NB4 (cell line): ENCODE results near the gene PLEKHG4B.

Experiments
- DNase-seq: peaks from one replicate; pipeline ENCODE4 v3.0.0; 2010; ENCODE audit warnings: low read depth
- H3K4me3 ChIP-seq: one replicate; pipeline ENCODE4 v1.5.1; 2011; ENCODE audit warnings: mild to moderate bottlenecking, low read depth, low read length, moderate library complexity
- MYC ChIP-seq: IDR thresholded peaks from 2 replicates; pipeline ENCODE4 v1.6.1; 2011; ENCODE audit warnings: low read depth, low read length
- POLR2A ChIP-seq: IDR thresholded peaks from 2 replicates; pipeline ENCODE4 v1.6.1; 2011; ENCODE audit warnings: mild to moderate bottlenecking; ENCODE audit not compliant: insufficient read length; ENCODE audit errors: extremely low read depth
- TF ChIP-seq, protein P1 (sequence below): IDR thresholded peaks from 2 replicates; pipeline ENCODE4 v1.6.1; 2011; ENCODE audit warnings: low read depth, low read length
- TF ChIP-seq, protein P2 (sequence below): IDR thresholded peaks from one replicate; pipeline ENCODE4 v1.5.1; 2012; ENCODE audit warnings: low read depth, low read length

Gene PLEKHG4B

DNA sequence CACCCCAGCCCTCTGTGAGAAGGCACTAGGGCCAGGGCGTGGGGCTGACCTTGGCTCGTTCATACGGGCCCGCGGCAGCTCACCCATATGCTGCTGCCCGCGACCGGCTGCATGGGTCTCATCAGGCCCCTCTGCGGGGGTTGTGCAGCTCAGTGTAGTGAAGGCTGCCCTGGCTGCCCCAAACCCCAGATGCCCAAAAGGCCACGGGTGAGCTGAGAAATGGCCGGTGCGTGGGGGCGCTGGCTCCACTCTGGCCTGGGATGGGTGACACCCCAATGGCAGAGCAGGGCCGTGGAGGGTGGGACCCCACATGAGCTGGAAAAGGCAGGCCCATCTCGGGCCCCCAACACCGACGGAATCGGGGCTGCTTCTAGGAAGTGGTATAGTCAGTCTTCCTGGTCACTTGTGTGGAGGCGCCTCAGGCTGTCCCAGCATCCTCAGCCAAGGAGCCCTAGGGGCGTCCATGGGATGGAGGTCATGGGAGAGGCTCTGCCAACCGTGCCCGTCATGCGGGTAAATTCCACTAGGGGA is 79.9 kb downstream of the PLEKHG4B start:
- no peak overlapping the region for H3K4me3 ChIP-seq
- no peak for DNase-seq
- no peak for TF ChIP-seq MYC
- TF ChIP-seq, protein P1, sequence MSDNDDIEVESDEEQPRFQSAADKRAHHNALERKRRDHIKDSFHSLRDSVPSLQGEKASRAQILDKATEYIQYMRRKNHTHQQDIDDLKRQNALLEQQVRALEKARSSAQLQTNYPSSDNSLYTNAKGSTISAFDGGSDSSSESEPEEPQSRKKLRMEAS = no peak
- TF ChIP-seq, protein P2, sequence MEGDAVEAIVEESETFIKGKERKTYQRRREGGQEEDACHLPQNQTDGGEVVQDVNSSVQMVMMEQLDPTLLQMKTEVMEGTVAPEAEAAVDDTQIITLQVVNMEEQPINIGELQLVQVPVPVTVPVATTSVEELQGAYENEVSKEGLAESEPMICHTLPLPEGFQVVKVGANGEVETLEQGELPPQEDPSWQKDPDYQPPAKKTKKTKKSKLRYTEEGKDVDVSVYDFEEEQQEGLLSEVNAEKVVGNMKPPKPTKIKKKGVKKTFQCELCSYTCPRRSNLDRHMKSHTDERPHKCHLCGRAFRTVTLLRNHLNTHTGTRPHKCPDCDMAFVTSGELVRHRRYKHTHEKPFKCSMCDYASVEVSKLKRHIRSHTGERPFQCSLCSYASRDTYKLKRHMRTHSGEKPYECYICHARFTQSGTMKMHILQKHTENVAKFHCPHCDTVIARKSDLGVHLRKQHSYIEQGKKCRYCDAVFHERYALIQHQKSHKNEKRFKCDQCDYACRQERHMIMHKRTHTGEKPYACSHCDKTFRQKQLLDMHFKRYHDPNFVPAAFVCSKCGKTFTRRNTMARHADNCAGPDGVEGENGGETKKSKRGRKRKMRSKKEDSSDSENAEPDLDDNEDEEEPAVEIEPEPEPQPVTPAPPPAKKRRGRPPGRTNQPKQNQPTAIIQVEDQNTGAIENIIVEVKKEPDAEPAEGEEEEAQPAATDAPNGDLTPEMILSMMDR = no peak
- TF ChIP-seq POLR2A = no peak

DNA sequence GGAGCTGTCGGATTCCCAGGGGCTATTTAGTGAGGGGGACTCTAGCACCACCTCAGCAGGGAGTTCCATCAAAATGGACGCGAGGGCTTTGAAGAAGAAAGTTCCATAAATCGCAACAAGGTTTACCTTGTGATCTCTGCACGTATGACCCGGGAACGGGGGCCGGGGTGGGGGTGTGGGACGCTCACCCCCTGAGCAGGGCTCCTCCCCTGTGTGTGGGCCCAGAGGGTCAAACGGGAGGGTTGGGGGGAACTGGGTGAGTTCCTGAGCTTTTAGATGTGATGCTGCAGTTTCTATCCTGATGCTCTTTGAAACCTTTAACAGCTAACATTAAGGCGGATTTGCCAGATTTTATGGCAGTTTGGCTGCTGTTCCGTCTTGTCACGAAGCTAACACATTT is 80.5 kb downstream of the PLEKHG4B start:
- no peak overlapping the region for H3K4me3 ChIP-seq
- DNase-seq = no peak
- no peak for TF ChIP-seq POLR2A
- no peak for TF ChIP-seq MYC
- TF ChIP-seq, protein P1 = no peak

DNA sequence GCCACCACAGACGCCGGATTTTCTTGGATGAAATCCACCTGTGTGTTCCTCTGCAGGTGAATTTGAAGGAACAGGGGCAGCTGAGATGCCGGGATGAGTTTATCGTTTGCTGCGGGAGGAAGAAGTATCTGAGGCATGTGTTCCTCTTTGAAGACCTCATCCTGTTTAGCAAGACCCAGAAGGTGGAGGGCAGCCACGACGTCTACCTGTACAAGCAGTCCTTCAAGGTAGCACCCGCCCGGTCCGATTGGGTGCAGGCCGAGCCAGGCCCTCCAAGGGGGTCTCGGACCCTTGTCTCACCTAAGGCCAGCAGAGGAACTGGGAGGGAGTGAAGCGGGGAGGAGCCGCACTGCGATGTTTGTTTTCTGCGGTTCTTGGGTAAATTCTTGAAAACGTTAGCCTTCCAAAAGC is 80.9 kb downstream of the PLEKHG4B start:
- DNase-seq = no peak
- TF ChIP-seq, protein P2 = no peak
- no peak for TF ChIP-seq MYC

DNA sequence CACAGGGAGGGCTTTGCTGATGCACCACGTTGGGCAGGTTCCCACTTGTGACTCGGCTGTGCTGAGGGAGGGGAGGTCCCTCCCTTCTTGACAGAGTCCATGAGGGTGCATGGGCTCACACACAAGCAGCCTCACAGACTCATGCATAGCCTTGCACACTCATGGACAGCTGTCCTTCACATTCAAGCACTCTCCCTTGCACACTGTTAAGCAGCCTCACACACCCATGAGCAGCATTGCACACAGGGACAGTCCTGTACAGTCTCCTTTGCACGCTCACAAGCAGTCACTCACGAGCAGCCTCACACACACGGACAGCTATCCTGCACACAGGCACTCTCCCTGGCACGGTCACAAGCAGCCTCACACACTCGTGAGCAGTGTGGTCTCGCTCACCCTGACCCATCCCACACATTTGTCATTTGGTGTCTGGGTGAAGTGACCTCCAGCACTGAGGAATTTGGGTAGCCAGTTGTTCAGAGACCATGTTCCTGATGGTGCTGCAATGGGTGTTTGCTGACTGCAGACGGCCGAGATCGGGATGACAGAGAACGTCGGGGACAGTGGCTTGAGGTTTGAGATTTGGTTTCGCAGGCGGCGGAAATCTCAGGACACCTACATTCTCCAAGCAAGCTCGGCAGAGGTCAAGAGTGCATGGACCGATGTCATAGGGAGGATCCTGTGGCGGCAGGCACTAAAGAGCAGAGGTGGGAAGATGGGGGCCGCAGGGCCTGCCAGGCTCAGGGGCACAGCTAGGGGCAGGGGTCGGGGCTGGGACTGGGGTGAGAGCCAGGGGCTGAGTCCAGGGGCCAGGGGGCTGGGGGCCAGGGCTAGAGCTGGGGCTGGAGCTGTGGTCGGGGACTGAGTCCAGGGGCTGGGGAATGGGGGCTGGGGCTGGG is 81.7 kb downstream of the PLEKHG4B start:
- no peak overlapping the region for H3K4me3 ChIP-seq
- TF ChIP-seq, protein P2 = no peak
- TF ChIP-seq POLR2A = no peak
- TF ChIP-seq, protein P1 = no peak
- no peak for TF ChIP-seq MYC
- DNase-seq = no peak

More for the DNA sequence above, 80.9 kb downstream of the PLEKHG4B start:
- H3K4me3 ChIP-seq = no peak overlapping the region

DNA sequence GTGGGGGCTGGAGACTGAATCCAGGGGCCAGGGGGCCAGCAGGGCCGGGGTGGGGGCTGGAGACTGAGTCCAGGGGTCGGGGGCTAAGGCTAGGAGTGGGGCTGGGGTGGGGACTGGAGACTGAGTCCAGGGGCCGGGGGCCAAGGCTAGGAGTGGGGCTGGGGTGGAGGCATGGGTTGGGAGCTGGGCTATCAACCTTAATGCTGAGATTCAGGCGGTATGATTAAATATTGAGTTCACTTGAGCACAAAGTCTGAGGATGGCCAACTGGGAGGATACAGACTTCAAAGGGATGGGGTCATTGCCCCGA is 82.3 kb downstream of the PLEKHG4B start:
- TF ChIP-seq, protein P2 = no peak
- TF ChIP-seq, protein P1 = no peak
- TF ChIP-seq MYC (no peak), POLR2A (no peak)
- no peak for DNase-seq
- no peak overlapping the region for H3K4me3 ChIP-seq

DNA sequence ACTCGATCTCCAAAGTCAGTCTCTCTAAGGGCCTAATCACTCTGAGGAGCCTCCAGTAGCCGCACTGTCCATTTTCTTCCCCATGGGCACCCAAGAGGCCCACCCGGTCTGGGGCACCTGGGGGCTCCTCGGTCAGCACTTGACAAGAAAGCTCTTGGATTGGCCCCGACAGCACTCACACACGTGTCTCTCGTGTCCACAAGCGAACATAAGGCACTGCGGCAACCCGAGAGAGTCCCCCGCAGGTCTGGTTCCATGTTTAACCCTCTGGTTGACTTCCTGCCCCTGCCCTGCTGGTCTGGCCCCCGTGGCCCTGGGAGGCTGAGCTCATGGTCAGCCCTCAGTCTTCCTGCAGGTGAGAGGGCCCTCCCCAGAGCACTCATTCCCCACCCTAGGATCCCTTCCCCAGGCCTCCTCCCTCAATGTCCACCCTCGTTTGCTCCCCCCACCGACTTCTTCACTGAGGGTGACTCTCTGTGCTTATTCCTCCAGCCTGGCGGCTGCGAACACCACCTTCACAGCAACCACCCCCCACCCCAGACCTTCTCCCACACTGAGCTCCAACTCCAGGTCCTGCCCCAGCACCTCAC is 83.0 kb downstream of the PLEKHG4B start:
- no peak overlapping the region for H3K4me3 ChIP-seq
- TF ChIP-seq, protein P2 = no peak
- no peak for TF ChIP-seq MYC
- TF ChIP-seq POLR2A = no peak
- TF ChIP-seq, protein P1 = no peak
- DNase-seq = no peak
